ENCODE results near the gene DKK2. TPM values are rescaled to one million over a fixed set of nuclear protein-coding genes. Genes with fewer than 3 reads are reported as not detected.

DKK2 gene
- total RNA-seq, 6 experiments from 2014 or later: 0.15 to 0.50 (median 0.20) TPM

- Mint-ChIP-seq H3K27me3 (ENCODE audit: insufficient read depth) (peaks cover 51% of the 10 kb centered on the region), H3K27ac (no peak overlapping the region), H3K4me1 (ENCODE audit: low read depth) (peaks cover 39% of the 10 kb centered on the region), H3K9me3 (no peaks in the 10 kb centered on the region; the same call in 1 of the 2 replicates), H3K4me3 (peak overlapping the region; percentile 95), H3K36me3 (ENCODE audit: low read depth) (no peaks in the 10 kb centered on the region)
- no peak for DNase-seq
- no peak for TF ChIP-seq CTCF (IDR thresholded peaks at IDR 0.05)
These were observed 906 bp downstream of the DKK2 start for GRCh38 chr4:107034996-107035818.

GRCh38 chr4:107034091-107034995, 1.8 kb downstream of the DKK2 start:
- H3K27me3 Mint-ChIP-seq (ENCODE audit: insufficient read depth): peaks cover 49% of the 10 kb centered on the region
- H3K4me3 Mint-ChIP-seq: peak overlapping the region; percentile 95
- peak; percentile 20 for DNase-seq
- no peaks in the 10 kb centered on the region; the same call in 1 of the 2 replicates for H3K9me3 Mint-ChIP-seq
- peak; percentile 51 for TF ChIP-seq CTCF (IDR thresholded peaks at IDR 0.05)
- peaks cover 39% of the 10 kb centered on the region for H3K4me1 Mint-ChIP-seq (ENCODE audit: low read depth)
- no peak overlapping the region for H3K27ac Mint-ChIP-seq
- no peaks in the 10 kb centered on the region for H3K36me3 Mint-ChIP-seq (ENCODE audit: low read depth)

- H3K4me1 Mint-ChIP-seq (ENCODE audit: low read depth): no peaks in the 10 kb centered on the region; the same call in 1 of the 2 replicates
These were observed 8.7 kb downstream of the DKK2 start for GRCh38 chr4:107027379-107027778.

DNA sequence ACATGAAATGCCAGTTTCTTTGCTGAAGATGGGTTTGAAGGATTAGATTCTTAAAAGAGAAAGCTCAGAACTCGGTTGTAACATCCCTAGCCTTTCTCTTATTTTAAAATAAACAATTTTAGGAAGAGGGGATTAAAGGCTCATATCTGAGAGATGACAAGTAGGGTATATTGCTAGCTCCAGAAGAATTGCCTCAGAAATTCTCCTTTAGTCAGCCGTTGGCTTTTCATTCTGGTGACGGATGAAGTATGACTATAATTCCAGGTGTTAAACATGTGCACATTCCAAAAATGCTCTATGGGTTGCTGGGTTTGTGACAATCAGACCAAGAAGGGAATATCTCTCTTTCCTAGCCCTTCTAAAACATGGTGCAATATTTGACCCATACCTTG, 17.8 kb downstream of the DKK2 start:
- Mint-ChIP-seq H3K4me3 (no peak overlapping the region), H3K4me1 (ENCODE audit: low read depth) (no peaks in the 10 kb centered on the region), H3K9me3 (no peaks in the 10 kb centered on the region), H3K27ac (no peak overlapping the region), H3K36me3 (ENCODE audit: low read depth) (no peaks in the 10 kb centered on the region), H3K27me3 (ENCODE audit: insufficient read depth) (peaks cover 3% of the 10 kb centered on the region; the same call in 1 of the 2 replicates)
- DNase-seq: no peak
- no peak for TF ChIP-seq CTCF (IDR thresholded peaks at IDR 0.05)

More at GRCh38 chr4:107027379-107027778, 8.7 kb downstream of the DKK2 start:
- Mint-ChIP-seq H3K4me3 (no peak overlapping the region), H3K9me3 (peaks cover 4% of the 10 kb centered on the region; the same call in 1 of the 2 replicates), H3K27me3 (ENCODE audit: insufficient read depth) (peaks cover 7% of the 10 kb centered on the region; the same call in 1 of the 2 replicates), H3K27ac (no peak overlapping the region), H3K36me3 (ENCODE audit: low read depth) (no peaks in the 10 kb centered on the region)
- no peak for DNase-seq
- TF ChIP-seq CTCF (IDR thresholded peaks at IDR 0.05): no peak

- H3K4me1 Mint-ChIP-seq (ENCODE audit: low read depth): no peaks in the 10 kb centered on the region
- H3K9me3 Mint-ChIP-seq: no peaks in the 10 kb centered on the region
- H3K36me3 Mint-ChIP-seq (ENCODE audit: low read depth): no peaks in the 10 kb centered on the region
- H3K4me3 Mint-ChIP-seq: no peak overlapping the region
- TF ChIP-seq CTCF (IDR thresholded peaks at IDR 0.05): no peak
- no peak for DNase-seq
- H3K27me3 Mint-ChIP-seq (ENCODE audit: insufficient read depth): peaks cover 3% of the 10 kb centered on the region; the same call in 1 of the 2 replicates
- H3K27ac Mint-ChIP-seq: no peak overlapping the region
These were observed 18.4 kb downstream of the DKK2 start for GRCh38 chr4:107017443-107018343.

All from HFFc6 (cell line).